Stimulated activated CD4-positive, alpha-beta T cell treated with anti-CD3 and anti-CD28 coated beads, Interleukin-15, amount 100 ng/mL, for 48 hours (primary cell): ENCODE measurements around the gene UGT1A6.
"Not testable (repeated sequence)": the region's sequence is repeated elsewhere in the genome, so short reads cannot be mapped to it uniquely, and the experiment has no call there.

Source experiments
- DNase-seq, 2 donors: peaks; one replicate each; pipeline ENCODE4 v3.0.0-alpha.2; 2020; ENCODE audit warnings: low read depth in 2 of 2

UGT1A6 gene

DNA sequence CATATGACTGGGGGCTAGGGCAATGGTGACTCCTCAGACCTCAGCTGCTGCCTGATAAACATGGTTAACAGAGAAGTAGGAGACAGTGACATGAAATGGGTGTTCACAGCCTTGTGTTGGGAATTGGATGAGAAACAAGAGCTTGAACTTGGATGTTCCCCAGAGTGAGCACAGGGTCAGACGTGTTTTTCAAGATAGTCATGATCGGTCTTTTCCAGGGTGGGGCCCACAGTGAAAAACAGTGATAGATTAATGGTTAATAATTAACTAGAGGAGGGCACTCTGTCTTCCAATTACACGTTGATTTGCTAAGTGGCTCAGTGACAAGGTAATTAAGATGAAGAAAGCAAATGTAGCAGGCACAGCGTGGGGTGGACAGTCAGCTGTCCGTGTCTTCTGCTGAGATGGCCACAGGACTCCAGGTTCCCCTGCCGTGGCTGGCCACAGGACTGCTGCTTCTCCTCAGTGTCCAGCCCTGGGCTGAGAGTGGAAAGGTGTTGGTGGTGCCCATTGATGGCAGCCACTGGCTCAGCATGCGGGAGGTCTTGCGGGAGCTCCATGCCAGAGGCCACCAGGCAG, 36.1 kb downstream of the UGT1A6 start, which contains the start of gene UGT1A3:
UGT1A3 (plus strand) TSS at position 320 of the 579 bp plus-strand sequence; CDS start at position 405, 85 bp downstream.
- DNase-seq = no peak

DNA sequence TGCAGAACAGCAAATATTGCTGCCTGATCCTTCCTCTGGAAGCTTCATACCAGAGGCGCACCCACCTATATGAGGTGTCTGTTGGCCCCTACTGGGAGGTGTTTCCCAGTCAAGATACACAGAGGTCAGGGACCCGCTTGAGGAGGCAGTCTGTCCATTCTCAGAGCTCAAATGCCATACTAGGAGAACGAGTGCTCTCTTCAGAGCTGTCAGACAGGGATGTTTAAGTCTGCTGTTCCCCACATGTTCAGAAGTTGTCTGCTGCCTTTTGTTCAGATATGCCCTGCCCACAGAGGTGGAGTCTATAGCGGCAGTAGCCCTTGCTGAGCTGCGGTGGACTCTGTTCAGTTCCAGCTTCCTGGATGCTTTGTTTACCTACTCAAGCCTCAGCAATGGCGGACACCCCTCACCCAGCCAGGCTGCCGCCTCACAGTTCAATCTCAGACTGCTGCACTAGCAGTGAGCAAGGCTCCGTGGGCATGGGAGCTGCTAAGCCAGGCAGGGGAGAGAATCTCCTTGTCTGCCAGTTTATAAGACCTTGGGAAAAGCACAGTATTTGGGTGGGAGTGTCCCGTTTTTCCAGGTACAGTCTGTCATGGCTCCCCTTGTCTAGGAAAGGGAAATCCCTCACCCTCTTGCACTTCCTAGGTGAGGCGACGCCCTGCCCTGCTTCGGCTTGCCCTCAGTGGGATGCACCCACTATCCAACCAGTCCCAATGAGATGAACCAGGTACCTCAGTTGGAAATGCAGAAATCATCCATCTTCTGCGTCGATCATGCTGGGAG, 44.4 kb downstream of the UGT1A6 start:
- DNase-seq = not testable (repeated sequence)

DNA sequence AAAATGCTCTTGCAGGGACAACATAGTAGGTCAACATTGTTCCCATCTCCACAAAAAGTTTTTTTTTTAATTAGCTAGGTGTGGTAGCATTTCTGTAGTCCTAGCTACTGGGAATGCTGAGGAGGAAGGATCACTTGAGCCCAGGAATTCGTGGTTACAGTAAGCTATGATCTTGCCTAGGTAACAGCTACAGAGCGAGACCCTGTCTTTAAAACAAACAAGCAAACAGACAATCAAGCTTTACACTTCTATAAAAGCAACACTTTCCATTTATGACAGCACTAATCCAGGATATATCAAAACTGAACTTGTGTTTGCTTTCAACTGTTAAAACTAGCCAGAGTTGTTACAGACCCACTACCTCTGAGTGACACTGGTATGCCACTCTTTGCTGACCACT, 48.2 kb downstream of the UGT1A6 start:
- DNase-seq = no peak

DNA sequence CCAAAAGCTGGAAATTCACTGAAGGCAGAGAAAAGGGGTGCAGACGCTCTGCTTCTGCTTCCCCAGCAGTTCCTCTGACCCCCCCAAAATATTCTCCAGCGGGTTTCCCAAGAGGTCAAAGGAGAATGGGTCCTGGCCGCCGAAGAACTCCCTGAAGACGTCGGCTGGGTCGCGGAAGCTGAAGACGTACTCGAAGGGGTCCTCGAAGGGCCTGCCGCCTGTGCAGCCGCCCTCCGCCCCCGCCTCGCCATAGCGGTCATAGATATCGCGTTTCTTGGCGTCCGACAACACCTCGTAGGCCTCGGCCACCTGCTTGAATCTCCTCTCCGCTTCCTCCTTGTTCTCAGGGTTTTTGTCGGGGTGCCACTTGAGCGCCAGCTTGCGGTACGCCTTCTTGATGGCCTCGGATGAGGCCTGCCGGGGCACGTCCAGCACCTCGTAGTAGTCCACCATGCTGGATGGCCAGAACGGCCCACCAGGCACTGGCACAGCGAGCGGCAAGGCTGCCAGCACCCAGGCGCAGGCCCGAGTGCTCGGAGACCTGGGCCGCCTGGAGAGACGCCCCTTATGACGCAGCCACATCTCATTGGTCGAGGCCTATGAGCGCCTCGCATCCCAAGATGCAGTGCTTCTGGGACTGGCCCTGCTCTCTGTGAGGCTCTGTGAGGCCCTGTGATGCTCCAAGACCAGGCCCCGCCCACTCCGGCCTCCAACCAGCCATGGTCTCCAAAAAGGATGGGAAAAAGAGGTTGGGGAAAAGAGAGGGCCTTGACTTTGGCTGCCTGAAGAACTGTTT, 51.0 kb downstream of the UGT1A6 start:
- no peak for DNase-seq

DNA sequence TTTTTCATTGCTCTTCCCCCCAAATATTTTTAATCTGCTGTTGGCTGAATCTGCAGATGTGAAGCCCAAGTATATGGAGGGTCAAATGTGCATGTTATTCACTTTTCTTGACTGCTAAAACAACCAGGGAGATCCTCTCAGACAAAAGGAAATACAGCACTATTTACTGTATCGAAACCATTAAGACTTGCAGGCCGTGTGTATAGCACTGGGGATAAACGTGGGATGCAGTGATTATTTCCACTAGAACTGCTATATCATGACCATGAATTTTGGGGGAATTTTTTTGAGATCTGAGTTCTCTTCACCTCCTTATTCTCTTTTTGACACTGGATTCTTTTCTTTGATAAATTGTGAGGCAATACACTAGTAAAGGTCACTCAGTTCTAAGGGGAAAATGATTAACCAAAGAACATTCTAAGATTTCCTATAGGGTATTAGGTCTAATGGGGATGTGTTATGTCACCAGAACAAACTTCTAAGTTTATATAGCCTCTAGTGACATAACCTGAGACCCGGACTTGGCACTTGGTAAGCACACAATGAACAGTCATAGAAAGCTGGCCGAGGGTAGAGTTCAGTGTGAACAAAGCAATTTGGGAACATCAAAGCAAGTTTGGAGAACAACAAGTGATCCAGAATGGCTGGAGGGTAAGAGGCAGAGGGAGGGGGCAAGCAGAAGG, 52.5 kb downstream of the UGT1A6 start:
- no peak for DNase-seq

DNA sequence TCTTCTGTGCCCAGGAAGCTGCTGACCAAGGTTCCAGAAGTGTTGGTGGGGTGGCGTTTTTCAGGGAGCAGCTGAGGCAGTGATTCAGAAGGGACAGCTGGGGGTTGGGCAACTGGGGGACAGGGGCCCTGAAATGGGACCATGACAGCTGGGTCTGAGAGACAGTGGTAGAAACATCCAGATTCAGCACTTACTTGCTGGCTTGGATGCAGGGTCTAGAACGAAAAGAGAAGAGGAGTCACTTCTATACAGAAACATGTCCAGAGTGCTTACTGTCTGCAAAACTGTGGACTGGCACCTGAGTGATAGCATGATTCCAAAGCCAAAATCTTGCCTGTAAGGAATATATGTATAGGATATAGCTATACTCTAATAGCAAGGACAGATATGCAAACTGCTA, 53.1 kb downstream of the UGT1A6 start:
- DNase-seq = not testable (repeated sequence)

DNA sequence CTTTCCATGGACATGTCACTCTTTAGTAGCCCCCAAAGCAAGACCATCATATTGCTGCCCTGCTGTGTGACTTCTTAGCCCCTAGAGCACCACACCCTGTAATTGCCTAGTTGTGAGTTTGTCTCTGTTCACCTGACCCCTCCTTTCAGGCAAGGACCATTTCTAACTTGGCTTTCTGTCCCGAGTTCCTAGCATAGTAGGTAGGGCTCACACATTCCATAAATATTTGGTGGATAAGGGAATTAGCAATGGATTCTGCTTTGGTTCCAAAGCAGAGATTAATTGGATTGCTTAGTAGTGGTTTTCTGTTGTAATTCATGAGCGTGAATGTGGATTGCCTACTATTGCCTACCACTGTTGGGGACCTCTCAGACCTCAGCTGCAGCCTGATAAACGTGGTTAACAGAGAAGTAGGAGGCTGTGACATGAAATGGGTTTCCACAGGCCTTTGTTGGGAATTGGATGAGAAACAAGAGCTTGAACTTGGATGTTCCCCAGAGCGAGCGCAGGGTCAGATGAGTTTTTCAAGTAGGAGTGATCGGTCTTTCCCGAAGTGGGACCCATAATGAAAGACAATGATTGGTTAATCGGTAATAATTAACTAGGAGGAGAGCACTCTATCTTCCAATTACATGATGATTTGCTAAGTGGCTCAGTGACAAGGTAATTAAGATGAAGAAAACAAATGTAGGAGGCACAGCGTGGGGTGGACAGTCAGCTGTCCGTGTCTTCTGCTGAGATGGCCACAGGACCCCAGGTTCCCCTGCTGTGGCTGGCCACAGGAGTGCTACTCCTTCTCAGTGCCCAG, 54.0 kb downstream of the UGT1A6 start:
- no peak for DNase-seq

DNA sequence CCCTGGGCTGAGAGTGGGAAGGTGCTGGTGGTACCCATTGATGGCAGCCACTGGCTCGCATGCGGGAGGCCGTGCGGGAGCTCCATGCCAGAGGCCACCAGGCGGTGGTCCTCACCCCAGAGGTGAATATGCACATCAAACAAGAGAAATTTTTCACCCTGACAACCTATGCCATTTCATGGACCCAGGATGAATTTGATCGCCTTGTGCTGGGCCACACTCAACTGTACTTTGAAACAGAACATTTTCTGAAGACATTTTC, 54.5 kb downstream of the UGT1A6 start:
- DNase-seq = no peak

DNA sequence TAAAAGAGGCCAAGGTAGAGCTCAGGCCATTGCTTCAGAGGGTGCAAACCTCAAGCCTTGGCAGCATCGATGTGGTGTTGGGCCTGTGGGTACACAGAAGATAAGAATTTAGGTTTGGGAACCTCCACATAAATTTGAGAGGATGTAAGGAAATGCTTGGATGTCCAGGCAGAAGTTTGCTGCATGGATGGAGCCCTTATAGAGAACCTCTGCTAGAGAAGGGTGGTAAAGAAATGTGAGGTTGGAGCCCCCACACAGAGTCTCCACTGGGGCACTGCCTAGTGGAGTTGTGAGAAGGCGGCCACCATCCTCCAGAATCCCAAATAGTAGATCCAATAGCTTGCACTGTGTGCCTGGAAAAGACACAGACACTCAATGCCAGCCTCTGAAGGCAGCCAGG, 58.0 kb downstream of the UGT1A6 start:
- not testable (repeated sequence) for DNase-seq

DNA sequence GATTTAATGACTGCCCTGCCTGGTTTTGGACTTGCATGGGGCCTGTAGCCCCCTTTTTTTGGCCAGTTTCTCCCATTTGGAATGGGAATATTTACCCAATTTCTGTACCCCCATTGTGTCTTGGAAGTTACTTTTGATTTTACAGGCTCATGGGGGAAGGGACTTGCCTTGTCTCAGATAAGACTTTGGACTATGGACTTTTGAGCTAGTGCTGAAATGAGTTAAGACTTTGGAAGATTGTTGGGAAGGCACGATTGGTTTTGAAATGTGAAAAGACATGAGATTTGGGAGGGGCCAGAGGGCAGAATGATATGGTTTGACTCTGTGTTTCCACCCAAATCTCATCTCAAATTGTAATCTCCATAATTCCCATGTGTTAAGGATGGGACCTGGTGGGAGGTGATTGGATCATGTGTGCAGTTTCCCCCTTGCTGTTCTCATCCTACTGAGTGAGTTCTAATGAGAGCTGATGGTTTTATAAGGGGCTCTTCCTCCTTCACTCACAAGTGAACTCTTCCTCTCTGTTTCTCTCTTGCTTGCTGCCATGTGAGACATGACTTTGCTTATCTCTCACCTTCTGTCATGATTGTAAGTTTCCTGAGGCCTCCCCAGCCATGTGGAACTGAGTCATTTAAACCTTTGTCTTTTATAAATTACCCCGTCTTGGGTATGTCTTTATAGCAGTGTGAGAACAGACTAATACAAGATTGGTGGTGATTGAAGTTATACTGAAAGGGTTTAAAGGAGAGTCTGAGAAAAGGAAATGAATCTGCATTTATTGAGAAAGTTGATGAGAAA, 58.7 kb downstream of the UGT1A6 start:
- DNase-seq = not testable (repeated sequence)

DNA sequence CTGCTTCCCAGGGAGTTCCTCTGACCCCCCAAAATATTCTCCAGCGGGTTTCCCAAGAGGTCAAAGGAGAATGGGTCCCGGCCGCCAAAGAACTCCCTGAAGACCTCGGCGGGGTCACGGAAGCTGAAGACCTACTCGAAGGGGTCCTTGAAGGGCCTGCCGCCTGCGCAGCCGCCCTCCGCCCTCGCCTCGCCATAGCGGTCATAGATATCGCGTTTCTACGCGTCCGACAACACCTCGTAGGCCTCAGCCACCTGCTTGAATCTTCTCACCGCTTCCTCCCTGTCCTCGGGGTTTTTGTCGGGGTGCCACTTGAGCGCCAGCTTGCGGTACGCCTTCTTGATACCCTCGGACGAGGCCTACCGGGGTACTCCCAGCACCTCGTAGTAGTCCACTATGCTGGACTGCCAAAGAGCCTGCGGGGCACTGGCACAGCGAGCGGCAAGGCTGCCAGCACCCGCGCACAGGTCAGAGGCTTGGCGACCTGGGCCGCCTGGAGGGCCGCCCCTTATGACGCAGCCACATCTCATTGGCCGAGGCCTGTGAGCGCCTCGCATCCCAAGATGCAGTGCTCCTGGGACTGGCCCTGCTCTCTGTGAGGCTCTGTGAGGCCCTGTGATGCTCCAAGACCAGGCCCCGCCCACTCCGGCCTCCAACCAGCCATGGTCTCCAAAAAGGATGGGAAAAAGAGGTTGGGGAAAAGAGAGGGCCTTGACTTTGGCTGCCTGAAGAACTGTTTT, 62.4 kb downstream of the UGT1A6 start:
- no peak for DNase-seq

DNA sequence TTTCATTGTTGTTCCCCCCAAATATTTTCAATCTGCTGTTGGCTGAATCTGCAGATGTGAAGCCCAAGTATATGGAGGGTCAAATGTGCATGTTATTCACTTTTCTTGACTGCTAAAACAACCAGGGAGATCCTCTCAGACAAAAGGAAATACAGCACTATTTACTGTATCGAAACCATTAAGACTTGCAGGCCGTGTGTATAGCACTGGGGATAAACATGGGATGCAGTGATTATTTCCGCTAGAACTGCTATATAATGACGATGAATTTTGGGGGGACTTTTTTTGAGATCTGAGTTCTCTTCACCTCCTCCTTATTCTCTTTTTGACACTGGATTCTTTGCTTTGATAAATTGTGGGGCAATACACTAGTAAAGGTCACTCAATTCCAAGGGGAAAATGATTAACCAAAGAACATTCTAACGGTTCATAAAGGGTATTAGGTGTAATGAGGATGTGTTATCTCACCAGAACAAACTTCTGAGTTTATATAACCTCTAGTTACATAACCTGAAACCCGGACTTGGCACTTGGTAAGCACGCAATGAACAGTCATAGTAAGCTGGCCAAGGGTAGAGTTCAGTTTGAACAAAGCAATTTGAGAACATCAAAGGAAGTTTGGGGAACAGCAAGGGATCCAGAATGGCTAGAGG, 63.9 kb downstream of the UGT1A6 start:
- no peak for DNase-seq

DNA sequence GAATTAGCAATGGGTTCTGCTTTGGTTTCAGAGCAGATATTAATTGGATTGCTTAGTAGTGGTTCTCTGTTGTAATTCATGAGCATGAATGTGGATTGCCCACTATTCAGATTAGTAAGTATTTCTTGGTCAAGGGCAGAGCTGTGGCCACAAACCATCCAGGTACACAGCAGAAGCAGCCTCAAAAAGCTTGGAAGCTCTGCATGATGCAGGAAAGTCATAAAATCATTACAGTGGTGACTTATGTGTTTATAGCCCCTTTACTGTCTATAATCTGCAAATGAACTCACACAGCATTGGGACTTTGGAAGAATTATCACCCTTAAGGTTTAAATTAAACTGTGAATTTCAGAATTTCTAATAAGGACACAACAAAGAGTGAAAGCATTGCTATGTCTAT, 65.5 kb downstream of the UGT1A6 start:
- DNase-seq = no peak

DNA sequence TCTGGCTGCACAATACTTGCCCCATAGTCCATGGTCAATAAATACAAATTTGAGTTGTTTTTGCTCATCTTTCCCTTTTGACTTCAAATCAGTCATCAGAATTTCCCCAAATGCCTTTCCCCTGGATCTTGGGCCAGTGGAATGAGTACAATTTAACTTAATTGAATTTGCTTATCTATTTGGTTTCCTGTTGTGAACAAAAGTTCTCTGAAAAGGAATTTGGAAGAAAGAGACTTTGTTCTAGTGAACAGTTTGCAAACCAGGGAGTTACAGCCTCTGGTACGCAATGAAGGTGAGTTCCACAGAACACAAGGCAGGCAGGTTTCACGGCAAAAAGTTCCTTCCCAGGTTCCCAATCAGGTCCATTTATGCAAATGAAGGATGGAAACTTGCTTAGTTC, 66.2 kb downstream of the UGT1A6 start:
- no peak for DNase-seq

DNA sequence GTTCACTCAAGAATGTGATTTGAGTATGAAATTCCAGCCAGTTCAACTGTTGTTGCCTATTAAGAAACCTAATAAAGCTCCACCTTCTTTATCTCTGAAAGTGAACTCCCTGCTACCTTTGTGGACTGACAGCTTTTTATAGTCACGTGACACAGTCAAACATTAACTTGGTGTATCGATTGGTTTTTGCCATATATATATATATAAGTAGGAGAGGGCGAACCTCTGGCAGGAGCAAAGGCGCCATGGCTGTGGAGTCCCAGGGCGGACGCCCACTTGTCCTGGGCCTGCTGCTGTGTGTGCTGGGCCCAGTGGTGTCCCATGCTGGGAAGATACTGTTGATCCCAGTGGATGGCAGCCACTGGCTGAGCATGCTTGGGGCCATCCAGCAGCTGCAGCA, 67.4 kb downstream of the UGT1A6 start, which contains the start of gene UGT1A1:
UGT1A1 (plus strand) TSS at position 228 of the 400 bp plus-strand sequence; CDS start at position 246, 18 bp downstream.
- DNase-seq = no peak

DNA sequence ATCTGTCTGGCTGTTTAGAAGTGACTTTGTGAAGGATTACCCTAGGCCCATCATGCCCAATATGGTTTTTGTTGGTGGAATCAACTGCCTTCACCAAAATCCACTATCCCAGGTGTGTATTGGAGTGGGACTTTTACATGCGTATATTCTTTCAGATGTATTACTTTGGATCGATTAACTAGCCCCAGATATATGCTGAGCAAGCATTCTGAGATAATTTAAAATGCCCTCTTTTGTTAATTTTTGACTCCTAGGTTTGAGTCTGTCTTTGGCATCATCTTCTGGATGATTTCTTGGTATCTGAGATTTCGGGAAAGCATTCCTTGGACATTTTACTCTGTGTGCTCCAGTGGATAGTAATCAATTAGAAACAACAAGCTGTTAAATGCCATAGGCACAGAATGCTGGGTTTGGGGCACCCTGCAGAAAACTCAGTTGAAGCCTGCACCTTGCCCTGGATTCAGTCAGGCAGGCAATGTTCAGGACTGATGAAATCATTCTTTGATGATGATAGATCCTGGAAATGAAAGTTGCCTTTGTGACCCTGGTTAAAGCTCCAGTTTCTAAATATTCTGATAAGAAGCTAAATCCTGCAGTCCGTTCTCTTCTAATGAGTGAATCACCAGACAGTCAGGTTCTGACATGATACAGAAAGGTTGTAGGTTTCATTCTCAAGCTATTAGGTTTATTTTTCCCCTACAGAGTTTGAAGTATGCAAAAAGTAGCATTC, 68.5 kb downstream of the UGT1A6 start:
- no peak for DNase-seq

DNA sequence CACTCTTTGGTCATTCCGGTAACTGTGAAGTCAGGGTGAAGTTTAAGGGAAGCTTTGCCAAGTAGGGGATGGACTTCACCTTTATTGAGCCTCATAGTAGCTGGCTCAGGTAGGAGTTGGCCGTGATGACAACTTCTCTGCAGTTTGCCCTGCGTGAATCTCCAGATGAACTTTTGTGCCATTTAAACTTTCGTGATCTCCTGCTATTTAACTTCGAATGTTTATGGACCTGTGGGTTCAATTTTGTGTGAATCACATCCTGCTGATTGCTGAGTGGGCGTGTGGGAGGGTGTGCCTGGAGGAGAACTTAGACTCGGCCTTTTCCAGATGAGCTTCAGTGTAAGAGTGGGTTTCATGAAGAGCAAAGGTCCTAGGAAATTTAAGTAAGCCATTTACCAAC, 71.6 kb downstream of the UGT1A6 start:
- DNase-seq = no peak

DNA sequence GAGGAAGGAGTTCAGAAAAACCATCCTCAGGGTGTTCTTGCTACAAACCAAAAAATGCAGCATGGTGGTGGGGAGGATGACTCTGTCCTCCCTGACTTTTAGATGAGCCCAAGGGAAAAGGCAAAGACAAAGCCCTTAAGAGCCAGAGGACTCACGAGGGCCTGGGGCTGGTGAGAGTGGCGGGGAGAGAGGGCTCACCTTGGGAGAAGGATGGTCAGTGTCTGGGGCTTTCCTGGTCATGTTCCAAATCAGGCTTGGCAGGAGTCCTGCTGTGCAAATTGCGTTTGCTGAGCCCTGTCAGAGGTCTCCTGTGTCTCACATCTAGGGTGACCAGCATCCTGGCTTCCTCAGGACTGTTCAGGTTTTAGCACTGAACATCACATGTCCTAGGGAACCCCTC, 72.1 kb downstream of the UGT1A6 start:
- no peak for DNase-seq

DNA sequence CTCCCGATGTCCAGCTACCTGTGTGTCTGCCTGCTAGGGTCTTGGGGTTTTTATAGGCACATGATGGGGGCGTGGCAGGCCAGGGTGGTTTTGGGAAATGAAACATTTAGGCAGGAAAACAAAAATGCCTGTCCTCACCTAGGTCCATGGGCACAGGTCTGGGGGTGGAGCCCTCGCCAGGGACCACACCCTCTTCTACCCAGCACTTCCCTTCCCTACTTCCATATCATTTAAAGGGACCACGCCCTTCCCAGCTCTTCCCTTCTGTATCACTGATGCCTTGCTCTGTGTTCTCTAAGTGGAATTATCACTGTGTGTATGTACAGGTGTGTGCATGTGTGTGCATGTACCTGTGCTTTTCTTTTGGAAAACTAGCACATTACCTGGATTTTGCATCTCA, 73.7 kb downstream of the UGT1A6 start:
- DNase-seq = no peak
